GM12878 (cell line): ENCODE measurements around the gene NPNT. TPM values are rescaled to one million over a fixed set of nuclear protein-coding genes. Genes with fewer than 3 reads are reported as not detected.

Experiments used
- ATAC-seq: fragments of 200-7000 bp; cut with Tn5 transposase; 3 replicates; pipeline ENCODE4 v1.9.1; 2020; ENCODE audit warnings: mild to moderate bottlenecking, moderate library complexity
- BruUV-seq: library from RNA; stranded (reverse); fragments of 400-500 nt; replicated peaks from 2 replicates; lab custom pipeline; 2021; lab: Mats Ljungman, UMichigan
- CTCF ChIA-PET: fragments of 300-600 bp; sonication (Branson Sonifier 250); formaldehyde crosslinking; extraction: SDS; loops from one replicate; lab custom pipeline; 2021; ENCODE audit warnings: inconsistent platforms; lab: Yijun Ruan, JAX
- POLR2A ChIA-PET: fragments of 350-600 bp; formaldehyde crosslinking; extraction: SDS; loops from one replicate; lab custom pipeline; 2021; ENCODE audit warnings: inconsistent platforms; lab: Charles Lee
- RAD21 ChIA-PET: fragments of 300-600 bp; sonication (Branson Sonifier 250); formaldehyde crosslinking; loops from one replicate; lab custom pipeline; 2023; ENCODE audit warnings: antibody characterized with exemption; ENCODE audit not compliant: unreplicated experiment; lab: Charles Lee
- SMC1A ChIA-PET: fragments of 300-600 bp; sonication (Branson Sonifier 250); formaldehyde crosslinking; loops from one replicate; lab custom pipeline; 2023; ENCODE audit not compliant: unreplicated experiment, uncharacterized antibody; lab: Charles Lee
- DNase-seq: peaks from one replicate; pipeline ENCODE4 v3.0.0-alpha.2; 2011; ENCODE audit warnings: low read depth, low spot score
- FAIRE-seq: peaks from 3 replicates; lab custom pipeline; 2011; peaks lifted over from hg19 to GRCh38; lab: Jason Lieb, UNC
- H2AFZ ChIP-seq: 2 replicates; pipeline ENCODE4 v1.6.0; 2011; ENCODE audit warnings: low read depth, low read length, control low read depth; ENCODE audit not compliant: control insufficient read depth
- H3K27ac ChIP-seq: 2 replicates; pipeline ENCODE4 v1.5.1; 2011; ENCODE audit warnings: control low read depth; ENCODE audit not compliant: control insufficient read depth, insufficient read depth
- H3K27me3 ChIP-seq, 2 experiments: replicated peaks in 1 of 2; 2 replicates each; pipeline versions ENCODE4 v1.6.0 to v1.6.1; 2011; ENCODE audit warnings: low read length in 1 of 2; ENCODE audit not compliant: control insufficient read depth in 2 of 2, insufficient read depth in 2 of 2
- H3K36me3 ChIP-seq, 2 experiments: 2 replicates each; pipeline ENCODE4 v1.5.1; 2011; ENCODE audit warnings: low read length in 1 of 2; ENCODE audit not compliant: control insufficient read depth in 2 of 2, insufficient read depth in 2 of 2
- H3K4me1 ChIP-seq: 2 replicates; pipeline ENCODE4 v1.6.1; 2011; ENCODE audit warnings: mild to moderate bottlenecking, low read length, moderate library complexity, mixed read lengths; ENCODE audit not compliant: control insufficient read depth, insufficient read depth
- H3K4me2 ChIP-seq: 2 replicates; pipeline ENCODE4 v1.6.0; 2011; ENCODE audit warnings: control low read depth; ENCODE audit not compliant: control insufficient read depth, insufficient read depth
- H3K4me3 ChIP-seq: fragments of 200-600 bp; sonication (generic); 2 replicates; pipeline ENCODE4 v1.5.1; 2016
- H3K79me2 ChIP-seq: 2 replicates; pipeline ENCODE4 v1.6.0; 2011; ENCODE audit warnings: low read length; ENCODE audit not compliant: control insufficient read depth, insufficient read depth
- H3K9ac ChIP-seq: 2 replicates; pipeline ENCODE4 v1.8.0; 2011; ENCODE audit warnings: low read length, control low read depth, mixed read lengths; ENCODE audit not compliant: control insufficient read depth, insufficient read depth
- H3K9me3 ChIP-seq: replicated peaks from 3 replicates; pipeline ENCODE4 v1.5.1; 2011; ENCODE audit warnings: mild to moderate bottlenecking, low read length; ENCODE audit not compliant: control insufficient read depth, insufficient read depth
- H4K20me1 ChIP-seq: 2 replicates; pipeline ENCODE4 v1.6.0; 2011; ENCODE audit not compliant: control insufficient read depth, insufficient read depth
- ATF7 ChIP-seq: fragments of 450-650 bp; IDR thresholded peaks from 2 replicates; pipeline ENCODE4 v1.6.1; 2016; ENCODE audit warnings: low read depth, mild to moderate bottlenecking
- BRCA1 ChIP-seq: IDR thresholded peaks from 2 replicates; pipeline ENCODE4 v1.6.1; 2011; ENCODE audit warnings: low read depth, low read length, improper control_type of control experiment
- CHD4 ChIP-seq: fragments of 200-600 bp; sonication (generic); IDR thresholded peaks from 2 replicates; pipeline ENCODE4 v1.6.1; 2016; ENCODE audit warnings: mild to moderate bottlenecking
- ETV6 ChIP-seq, 2 experiments: fragments of 450-650 bp in 1 of 2; IDR thresholded peaks in 1 of 2; conservative IDR thresholded peaks in 1 of 2; 2 replicates each; pipeline ENCODE4 v1.6.1; 2014; ENCODE audit warnings: antibody characterized with exemption in 1 of 2, borderline replicate concordance in 1 of 2, low read depth in 1 of 2, mild to moderate bottlenecking in 1 of 2, moderate library complexity in 1 of 2
- LARP7 ChIP-seq: fragments of 450-650 bp; IDR thresholded peaks from 2 replicates; pipeline ENCODE4 v1.6.1; 2017; ENCODE audit warnings: mild to moderate bottlenecking
- MEF2B ChIP-seq: fragments of 450-650 bp; IDR thresholded peaks from 2 replicates; pipeline ENCODE4 v1.6.1; 2018; ENCODE audit warnings: mild to moderate bottlenecking, moderate library complexity; ENCODE audit not compliant: partially characterized antibody, poor library complexity, severe bottlenecking
- MTA2 ChIP-seq: fragments of 450-650 bp; IDR thresholded peaks from 2 replicates; pipeline ENCODE4 v1.6.1; 2016; ENCODE audit warnings: low read depth, mild to moderate bottlenecking, moderate library complexity
- MYC ChIP-seq: IDR thresholded peaks from 2 replicates; pipeline ENCODE4 v1.6.1; 2011; ENCODE audit warnings: mild to moderate bottlenecking, low read length, moderate library complexity, inconsistent platforms; ENCODE audit not compliant: insufficient read depth, insufficient replicate concordance, insufficient read length, severe bottlenecking
- NFYB ChIP-seq: IDR thresholded peaks from 2 replicates; pipeline ENCODE4 v1.6.1; 2011; ENCODE audit warnings: low read depth, mild to moderate bottlenecking, low read length, improper control_type of control experiment, moderate library complexity; ENCODE audit not compliant: insufficient read depth
- NRF1 ChIP-seq: conservative IDR thresholded peaks from 2 replicates; pipeline ENCODE4 v1.6.1; 2011; ENCODE audit warnings: mild to moderate bottlenecking, low read depth, low read length, improper control_type of control experiment
- RAD21 ChIP-seq: IDR thresholded peaks from 2 replicates; pipeline ENCODE4 v1.6.1; 2011; ENCODE audit warnings: mild to moderate bottlenecking, low read depth, low read length, moderate library complexity; ENCODE audit not compliant: insufficient read depth
- SMAD5 ChIP-seq: IDR thresholded peaks from 2 replicates; pipeline ENCODE4 v1.6.1; 2016; ENCODE audit warnings: antibody characterized with exemption, low read depth
- SMARCA5 ChIP-seq: fragments of 450-650 bp; IDR thresholded peaks from 2 replicates; pipeline ENCODE4 v1.6.1; 2017; ENCODE audit warnings: mild to moderate bottlenecking
- SPI1 ChIP-seq: IDR thresholded peaks from 2 replicates; pipeline ENCODE4 v1.6.1; 2011; ENCODE audit warnings: low read depth, mild to moderate bottlenecking, low read length, moderate library complexity, borderline replicate concordance; ENCODE audit not compliant: insufficient read depth
- TBL1XR1 ChIP-seq: IDR thresholded peaks from 2 replicates; pipeline ENCODE4 v1.6.1; 2012; ENCODE audit warnings: low read depth, low read length, improper control_type of control experiment
- TCF12 ChIP-seq: IDR thresholded peaks from 2 replicates; pipeline ENCODE4 v1.6.1; 2011; ENCODE audit warnings: low read depth, mild to moderate bottlenecking, low read length
- TCF7 ChIP-seq: IDR thresholded peaks from 2 replicates; pipeline ENCODE4 v1.6.1; 2014; ENCODE audit warnings: antibody characterized with exemption, borderline replicate concordance
- YY1 ChIP-seq: IDR thresholded peaks from 2 replicates; pipeline ENCODE4 v1.6.1; 2011; ENCODE audit warnings: low read depth, mild to moderate bottlenecking, low read length
- ZBED1 ChIP-seq: IDR thresholded peaks from 2 replicates; pipeline ENCODE4 v1.6.1; 2016; ENCODE audit warnings: borderline replicate concordance
- WGBS: methylation state at CpG from one replicate; pipeline ENCODE4 v1.1.6; 2016; ENCODE audit warnings: low lambda C conversion rate; ENCODE audit not compliant: insufficient replicate concordance, insufficient coverage; ENCODE audit errors: missing lambda C conversion rate; 5-methylcytosine and 5-hydroxymethylcytosine counted together
- in situ Hi-C: fragments of 300-500 bp; cut with MboI; formaldehyde crosslinking; loops from 9 replicates; pipeline ENCODE4 v1.14.3; 2018; ENCODE audit warnings: mixed read lengths
- intact Hi-C: fragments of 100-400 bp; cut with micrococcal nuclease; formaldehyde crosslinking; loops from one replicate; pipeline ENCODE4 v1.14.2; 2022; ENCODE audit not compliant: unreplicated experiment
- polyA plus RNA-seq, 11 experiments: library from polyadenylated mRNA; depleted of rRNA in 4 of 11; unstranded in 6 of 11; stranded (reverse) in 5 of 11; fragments of >200 nt; fragmentation: Nextera tagmentation in 4 of 11; fragmentation: Illumina TruSeq in 1 of 11; extraction: Ambion mirVana in 4 of 11; extraction: Trizol in 1 of 11; gene quantifications; 1 replicate in 1 of 11; 2 replicates in 10 of 11; pipeline versions ENCODE4 v1.2.1 to v1.2.3, GENCODE V29; 2011 to 2016; ENCODE audit warnings: inconsistent platforms in 2 of 11, missing spikeins in 2 of 11, low read depth in 1 of 11
- total RNA-seq, 4 experiments: library from RNA; depleted of rRNA in 3 of 4; stranded (reverse); fragments of >200 nt in 3 of 4; fragmentation: Illumina TruSeq in 1 of 4; extraction: Trizol in 1 of 4; gene quantifications; 2 replicates each; pipeline versions ENCODE4 v1.2.1 to v1.2.3, GENCODE V29; 2013 to 2021
- TF ChIP-seq, protein P1 (sequence below): fragments of 150-350 bp; IDR thresholded peaks from 2 replicates; pipeline ENCODE4 v1.6.1; 2014; ENCODE audit warnings: mild to moderate bottlenecking, low read depth, low read length
- TF ChIP-seq, protein P2 (sequence below): fragments of 450-650 bp; IDR thresholded peaks from 2 replicates; pipeline ENCODE4 v1.6.1; 2017; ENCODE audit warnings: antibody characterized with exemption, mild to moderate bottlenecking, moderate library complexity

The NPNT gene
- total and polyA plus RNA-seq, 10 of the 15 experiments (the other 5 are each of a cell fraction or from before 2014, with no cell fraction given), result 0.18 to 70.5 (median 54.1) TPM

DNA sequence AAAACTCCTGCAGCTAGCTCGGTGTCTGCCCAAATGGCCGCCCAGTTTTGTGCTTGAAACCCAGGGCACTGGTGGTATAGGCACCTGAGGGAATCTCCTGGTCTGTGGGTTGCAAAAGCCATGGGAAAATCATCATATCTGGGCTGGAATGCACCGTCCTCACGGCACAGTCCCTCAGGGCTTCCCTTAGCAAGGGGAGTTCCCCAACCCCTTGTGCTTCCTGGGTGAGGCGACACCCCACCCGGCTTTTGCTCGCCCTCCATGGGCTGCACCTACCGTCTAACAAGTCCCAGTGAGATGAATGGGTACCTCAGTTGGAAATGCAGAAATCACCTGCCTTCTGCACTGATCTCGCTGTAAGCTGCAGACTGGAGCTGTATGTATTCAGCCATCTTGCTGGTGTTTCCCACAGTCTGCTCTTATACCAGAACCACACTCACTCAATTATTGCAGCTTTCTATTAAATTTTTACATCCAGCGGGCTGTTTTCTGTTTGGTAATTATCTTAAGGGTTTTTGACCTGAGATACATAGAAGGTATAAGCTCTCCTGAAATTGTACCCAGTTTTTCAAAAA, 36.7 kb upstream of the NPNT start:
- no TSS peak for BruUV-seq
- no peak overlapping the region for H3K9ac ChIP-seq
- FAIRE-seq, result no peak
- in situ Hi-C loops, result no loop called here
- ATAC-seq, result peak; percentile 93
- no peaks in the 10 kb centered on the region for H3K36me3 ChIP-seq
- RAD21 ChIA-PET, result interaction anchor here (1.1 to 1.6 kb wide), 3 partner anchors 17 to 385 kb away, joined by 3 to 5 read pairs (median 3); partner anchors contain the start of gene PPA2
- CTCF ChIA-PET, result interaction anchor here (0.6 to 0.8 kb wide), 2 partner anchors 20 to 64 kb away, joined by 3 to 5 read pairs; no protein-coding TSS in a partner anchor
- 13% methylated on average over 10 of the region's 10 CpGs for WGBS
- peak; percentile 30 for DNase-seq
- POLR2A ChIA-PET, result interaction anchor here (0.6 kb wide), 1 partner anchor 144 kb away, joined by 4 read pairs; no protein-coding TSS in a partner anchor
- no peaks in the 10 kb centered on the region for H3K27me3 ChIP-seq
- peaks cover 2% of the 10 kb centered on the region; the same call in 2 of the 3 replicates for H3K9me3 ChIP-seq
- H4K20me1 ChIP-seq, result no peaks in the 10 kb centered on the region
- H3K79me2 ChIP-seq, result no peaks in the 10 kb centered on the region
- 0 out of 2 replicates have a peak overlapping the region, but pooled peaks have one; percentile 28 for H3K27ac ChIP-seq
- H2AFZ ChIP-seq, result 0 out of 2 replicates have a peak overlapping the region, but pooled peaks have one; percentile 2
- no peaks in the 10 kb centered on the region for H3K4me1 ChIP-seq
- SMC1A ChIA-PET, result interaction anchor here (1.0 kb wide), 2 partner anchors 9 to 11 kb away, joined by 3 to 4 read pairs; no protein-coding TSS in a partner anchor
- H3K4me2 ChIP-seq, result no peak overlapping the region
- intact Hi-C loops, result no loop called here
- no peak overlapping the region for H3K4me3 ChIP-seq
- TF ChIP-seq, protein P1, sequence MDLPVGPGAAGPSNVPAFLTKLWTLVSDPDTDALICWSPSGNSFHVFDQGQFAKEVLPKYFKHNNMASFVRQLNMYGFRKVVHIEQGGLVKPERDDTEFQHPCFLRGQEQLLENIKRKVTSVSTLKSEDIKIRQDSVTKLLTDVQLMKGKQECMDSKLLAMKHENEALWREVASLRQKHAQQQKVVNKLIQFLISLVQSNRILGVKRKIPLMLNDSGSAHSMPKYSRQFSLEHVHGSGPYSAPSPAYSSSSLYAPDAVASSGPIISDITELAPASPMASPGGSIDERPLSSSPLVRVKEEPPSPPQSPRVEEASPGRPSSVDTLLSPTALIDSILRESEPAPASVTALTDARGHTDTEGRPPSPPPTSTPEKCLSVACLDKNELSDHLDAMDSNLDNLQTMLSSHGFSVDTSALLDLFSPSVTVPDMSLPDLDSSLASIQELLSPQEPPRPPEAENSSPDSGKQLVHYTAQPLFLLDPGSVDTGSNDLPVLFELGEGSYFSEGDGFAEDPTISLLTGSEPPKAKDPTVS, result no peak
- TF ChIP-seq NRF1 (no peak), SMAD5 (no peak), CHD4 (no peak), RAD21 (no peak), NFYB (no peak), SPI1 (no peak), MYC (no peak), BRCA1 (no peak), LARP7 (no peak), SMARCA5 (no peak), MTA2 (no peak), TBL1XR1 (no peak), YY1 (peak; percentile 75), ATF7 (no peak), ETV6 (conservative IDR thresholded peaks at IDR 0.05 in 1 of 2, IDR thresholded peaks at IDR 0.05 in 1 of 2; ENCODE audit: borderline replicate concordance in 1 of 2, low read depth in 1 of 2) (no peak), ZBED1 (no peak), TCF12 (no peak), TCF7 (no peak), MEF2B (peak; percentile 93)
- TF ChIP-seq, protein P2, sequence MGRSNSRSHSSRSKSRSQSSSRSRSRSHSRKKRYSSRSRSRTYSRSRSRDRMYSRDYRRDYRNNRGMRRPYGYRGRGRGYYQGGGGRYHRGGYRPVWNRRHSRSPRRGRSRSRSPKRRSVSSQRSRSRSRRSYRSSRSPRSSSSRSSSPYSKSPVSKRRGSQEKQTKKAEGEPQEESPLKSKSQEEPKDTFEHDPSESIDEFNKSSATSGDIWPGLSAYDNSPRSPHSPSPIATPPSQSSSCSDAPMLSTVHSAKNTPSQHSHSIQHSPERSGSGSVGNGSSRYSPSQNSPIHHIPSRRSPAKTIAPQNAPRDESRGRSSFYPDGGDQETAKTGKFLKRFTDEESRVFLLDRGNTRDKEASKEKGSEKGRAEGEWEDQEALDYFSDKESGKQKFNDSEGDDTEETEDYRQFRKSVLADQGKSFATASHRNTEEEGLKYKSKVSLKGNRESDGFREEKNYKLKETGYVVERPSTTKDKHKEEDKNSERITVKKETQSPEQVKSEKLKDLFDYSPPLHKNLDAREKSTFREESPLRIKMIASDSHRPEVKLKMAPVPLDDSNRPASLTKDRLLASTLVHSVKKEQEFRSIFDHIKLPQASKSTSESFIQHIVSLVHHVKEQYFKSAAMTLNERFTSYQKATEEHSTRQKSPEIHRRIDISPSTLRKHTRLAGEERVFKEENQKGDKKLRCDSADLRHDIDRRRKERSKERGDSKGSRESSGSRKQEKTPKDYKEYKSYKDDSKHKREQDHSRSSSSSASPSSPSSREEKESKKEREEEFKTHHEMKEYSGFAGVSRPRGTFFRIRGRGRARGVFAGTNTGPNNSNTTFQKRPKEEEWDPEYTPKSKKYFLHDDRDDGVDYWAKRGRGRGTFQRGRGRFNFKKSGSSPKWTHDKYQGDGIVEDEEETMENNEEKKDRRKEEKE, result no peak
